G401.6 (cell line): ENCODE results near the gene EMC9.
A peak's percentile ranks its signal among the peaks of the same experiment; 100 is the strongest.
"Not testable (repeated sequence)": the region's sequence is repeated elsewhere in the genome, so short reads cannot be mapped to it uniquely, and the experiment has no call there.

Source experiments
- FAIRE-seq: peaks from 2 replicates; lab custom pipeline; 2012; peaks lifted over from hg19 to GRCh38; lab: Jason Lieb, UNC

EMC9 gene

DNA sequence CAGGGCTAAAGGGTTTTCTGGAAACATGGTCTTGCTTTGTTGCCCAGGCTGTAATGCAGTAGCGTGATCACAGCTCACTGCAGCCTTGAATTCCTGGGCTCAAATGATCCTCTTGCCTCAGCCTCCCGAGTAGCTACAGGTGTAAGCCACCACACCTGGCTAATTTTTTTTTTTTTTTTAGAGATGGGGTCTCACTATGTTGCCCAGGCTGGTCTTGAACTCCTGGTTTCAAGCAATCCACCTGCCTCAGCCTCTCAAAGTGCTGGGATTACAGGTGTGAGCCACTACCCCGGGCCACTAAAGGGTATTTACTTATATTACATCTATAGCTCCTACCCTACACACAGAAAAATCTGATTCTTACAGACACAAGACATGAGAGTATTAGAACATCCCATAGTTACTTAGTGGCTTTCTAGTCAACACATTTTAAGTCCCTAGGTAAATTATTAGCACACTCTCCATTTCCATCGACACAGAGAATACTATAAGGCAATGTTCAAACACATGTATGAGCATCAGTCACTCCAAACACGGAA, 33.0 kb downstream of the EMC9 start:
- FAIRE-seq: no peak

DNA sequence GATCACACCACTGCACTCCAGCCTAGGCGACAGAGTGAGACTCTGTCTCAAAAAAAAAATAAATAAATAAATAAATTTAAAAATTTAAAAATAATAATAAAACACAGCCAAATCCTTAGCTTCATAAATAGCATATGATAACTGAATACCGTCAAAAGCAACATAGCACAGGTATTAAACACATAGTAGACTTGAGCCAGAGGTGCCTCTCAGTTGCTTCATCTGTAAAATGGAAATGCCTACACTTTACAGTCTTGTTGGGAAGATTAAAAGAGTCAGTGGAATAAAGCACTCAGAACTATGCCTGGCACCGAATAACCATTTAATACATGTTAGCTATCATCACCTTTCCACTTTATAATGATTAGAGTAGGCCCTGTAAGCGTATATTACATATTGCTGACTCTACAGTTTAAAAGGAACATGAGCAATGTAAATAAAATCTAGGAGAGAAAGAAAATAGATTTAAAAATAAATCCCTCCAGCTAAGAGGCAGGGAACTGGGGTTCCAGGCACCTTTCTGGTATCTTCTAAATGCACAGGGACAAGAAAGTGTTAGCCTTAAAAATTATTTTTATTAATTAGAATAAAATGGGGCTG, 34.6 kb downstream of the EMC9 start:
- no peak for FAIRE-seq

DNA sequence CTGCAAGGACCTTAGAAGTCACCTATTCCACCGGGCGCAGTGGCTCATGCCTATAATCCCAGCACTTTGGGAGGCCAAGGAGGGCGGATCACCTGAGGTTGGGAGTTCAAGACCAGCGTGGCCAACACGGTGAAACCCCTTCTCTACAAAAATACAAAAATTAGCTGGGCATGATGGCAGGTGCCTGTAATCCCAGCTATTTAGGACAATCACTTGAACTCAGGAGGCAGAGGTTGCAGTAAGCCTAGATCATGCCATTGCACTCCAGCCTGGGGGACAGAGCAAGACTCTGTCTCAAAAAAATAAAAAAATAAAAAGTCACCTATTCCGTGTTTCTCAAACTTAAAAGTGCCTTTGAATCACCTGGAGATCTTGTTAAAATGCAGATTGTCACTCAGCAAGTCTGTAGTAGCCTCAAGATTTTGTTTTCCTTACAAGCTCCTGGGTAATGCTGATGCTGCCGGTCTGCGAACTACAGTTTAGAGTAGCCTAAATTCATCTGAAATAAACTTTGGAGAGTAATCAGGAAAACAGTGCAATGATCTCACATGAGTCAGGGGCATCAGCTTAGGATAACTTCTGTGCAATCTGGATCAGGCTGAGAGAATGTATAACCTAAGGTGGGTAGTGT, 35.7 kb downstream of the EMC9 start:
- not testable (repeated sequence) for FAIRE-seq

DNA sequence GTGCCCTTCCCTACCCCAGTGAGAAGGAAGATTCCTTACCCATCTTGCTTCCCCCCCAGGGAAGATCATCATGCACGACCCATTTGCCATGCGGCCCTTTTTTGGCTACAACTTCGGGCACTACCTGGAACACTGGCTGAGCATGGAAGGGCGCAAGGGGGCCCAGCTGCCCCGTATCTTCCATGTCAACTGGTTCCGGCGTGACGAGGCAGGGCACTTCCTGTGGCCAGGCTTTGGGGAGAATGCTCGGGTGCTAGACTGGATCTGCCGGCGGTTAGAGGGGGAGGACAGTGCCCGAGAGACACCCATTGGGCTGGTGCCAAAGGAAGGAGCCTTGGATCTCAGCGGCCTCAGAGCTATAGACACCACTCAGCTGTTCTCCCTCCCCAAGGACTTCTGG, 37.9 kb downstream of the EMC9 start:
- FAIRE-seq: no peak

DNA sequence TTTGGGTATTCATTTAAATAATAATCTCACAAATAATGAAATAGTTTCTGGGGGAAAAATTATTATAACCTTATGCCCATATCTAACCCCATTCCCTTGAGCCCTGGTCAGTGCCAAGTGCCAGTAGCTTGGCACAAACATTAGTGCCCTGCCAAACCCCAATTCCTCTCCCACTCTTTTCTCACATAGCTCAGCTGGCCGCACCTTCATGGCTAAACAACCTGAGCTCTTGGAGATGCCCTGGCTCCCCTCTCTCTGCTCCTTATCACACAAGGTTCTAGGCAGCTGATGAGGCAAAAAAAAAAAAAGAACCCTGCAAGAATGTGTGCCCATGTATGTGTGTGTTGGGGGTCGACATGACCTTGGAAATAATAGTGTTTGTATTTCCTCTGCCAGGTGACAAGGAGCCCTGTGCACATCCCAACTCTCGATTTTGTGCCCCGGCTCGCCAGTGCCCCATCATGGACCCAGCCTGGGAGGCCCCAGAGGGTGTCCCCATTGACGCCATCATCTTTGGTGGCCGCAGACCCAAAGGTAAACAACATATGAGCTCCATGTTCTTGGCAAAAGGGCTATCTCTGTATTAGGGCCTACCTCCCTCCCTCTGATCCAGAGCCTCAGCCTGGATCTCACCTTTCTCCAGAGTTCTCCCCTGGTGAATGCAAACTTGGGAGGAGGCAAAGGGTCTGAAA, 38.9 kb downstream of the EMC9 start:
- FAIRE-seq: no peak

DNA sequence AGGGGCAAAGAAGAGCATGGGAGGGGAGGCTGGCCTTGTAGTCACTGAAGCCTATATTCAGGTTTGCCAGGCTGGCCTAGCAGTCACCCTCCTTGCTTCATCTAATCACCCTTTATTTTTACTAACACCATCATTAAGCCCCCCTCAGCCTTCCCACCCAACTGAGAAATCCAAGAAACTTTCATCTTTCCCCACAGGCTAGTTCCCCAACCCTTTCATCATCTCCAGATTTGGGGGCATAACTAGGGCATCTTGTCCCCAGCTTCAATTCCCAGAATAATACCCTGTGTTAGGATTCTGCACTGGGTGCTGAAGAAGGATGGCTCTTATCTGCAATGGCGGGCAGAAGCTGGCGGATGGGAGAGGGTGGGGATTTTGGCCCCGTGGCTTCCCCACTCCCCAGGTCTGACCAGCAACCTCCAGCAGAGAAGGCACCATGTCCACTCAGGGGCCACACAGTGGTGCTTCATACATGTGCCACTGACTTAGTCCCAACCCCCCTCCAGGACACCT, 40.4 kb downstream of the EMC9 start:
- no peak for FAIRE-seq

DNA sequence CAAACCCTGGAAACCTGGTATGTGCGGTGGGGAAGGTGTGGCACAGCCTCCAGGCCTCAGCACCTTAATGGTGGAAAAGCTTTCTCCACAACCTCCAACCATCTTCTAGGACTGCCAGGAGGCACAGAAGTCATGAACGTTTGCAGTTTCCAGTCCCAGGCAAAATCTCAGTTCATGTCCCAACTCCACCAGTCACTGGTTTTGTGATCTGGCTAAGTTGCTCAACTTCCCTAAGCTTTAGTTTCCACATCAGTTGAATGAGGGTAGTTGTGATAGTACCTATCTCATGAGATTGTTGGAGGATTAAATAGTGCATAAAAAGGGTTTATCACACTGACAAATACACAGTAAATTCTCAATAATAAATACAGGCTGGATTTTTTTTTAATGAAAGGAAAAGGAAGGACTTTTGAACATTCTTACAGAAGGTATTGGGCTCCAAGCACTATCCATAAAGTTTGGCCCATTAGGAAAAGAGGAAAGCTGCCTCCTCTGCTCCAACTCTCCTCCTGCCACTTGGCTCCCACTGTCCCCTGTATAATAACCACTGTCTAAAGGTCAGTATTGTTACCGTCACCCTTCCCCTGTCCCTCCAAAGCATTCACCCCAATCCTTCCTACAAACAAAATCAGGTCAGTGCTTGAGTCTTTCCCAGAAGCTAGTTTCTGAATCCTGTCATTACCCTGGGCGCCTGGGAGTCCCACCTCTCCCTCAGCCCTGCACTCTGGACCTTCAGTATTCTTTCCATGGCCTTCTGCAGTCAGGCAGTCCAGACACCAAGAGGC, 41.0 kb downstream of the EMC9 start:
- no peak for FAIRE-seq

DNA sequence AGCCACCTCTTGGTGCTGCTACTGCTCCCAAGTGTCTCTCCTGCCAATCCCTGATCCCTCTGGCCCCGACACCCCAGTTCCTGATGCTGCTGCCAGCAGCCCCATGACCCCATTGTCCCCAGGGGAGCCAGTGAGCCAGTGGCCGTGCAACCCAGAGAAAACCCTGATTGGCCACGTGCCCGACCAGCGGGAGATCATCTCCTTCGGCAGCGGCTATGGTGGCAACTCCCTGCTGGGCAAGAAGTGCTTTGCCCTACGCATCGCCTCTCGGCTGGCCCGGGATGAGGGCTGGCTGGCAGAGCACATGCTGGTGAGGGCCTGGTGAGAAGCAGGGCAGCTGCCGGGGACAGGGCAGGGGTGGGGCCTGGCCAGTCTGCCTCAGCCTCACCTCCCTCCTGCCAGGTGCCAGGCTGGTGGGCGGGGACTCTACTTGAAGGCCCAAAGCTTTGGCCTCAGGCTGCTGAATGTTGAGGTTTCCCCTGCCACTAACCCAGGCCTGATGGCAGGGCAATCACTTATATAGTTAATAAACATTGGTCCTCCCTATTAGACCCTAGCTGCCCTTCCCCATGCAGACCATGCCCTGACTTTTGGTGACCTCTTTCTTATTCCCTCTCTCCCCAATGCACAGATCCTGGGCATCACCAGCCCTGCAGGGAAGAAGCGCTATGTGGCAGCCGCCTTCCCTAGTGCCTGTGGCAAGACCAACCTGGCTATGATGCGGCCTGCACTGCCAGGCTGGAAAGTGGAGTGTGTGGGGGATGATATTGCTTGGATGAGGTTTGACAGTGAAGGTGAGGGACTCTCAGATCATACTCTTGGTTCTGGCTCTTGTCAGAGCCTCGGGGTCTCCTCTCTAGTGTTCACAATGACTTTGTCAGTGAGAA, 42.2 kb downstream of the EMC9 start:
- FAIRE-seq: no peak

DNA sequence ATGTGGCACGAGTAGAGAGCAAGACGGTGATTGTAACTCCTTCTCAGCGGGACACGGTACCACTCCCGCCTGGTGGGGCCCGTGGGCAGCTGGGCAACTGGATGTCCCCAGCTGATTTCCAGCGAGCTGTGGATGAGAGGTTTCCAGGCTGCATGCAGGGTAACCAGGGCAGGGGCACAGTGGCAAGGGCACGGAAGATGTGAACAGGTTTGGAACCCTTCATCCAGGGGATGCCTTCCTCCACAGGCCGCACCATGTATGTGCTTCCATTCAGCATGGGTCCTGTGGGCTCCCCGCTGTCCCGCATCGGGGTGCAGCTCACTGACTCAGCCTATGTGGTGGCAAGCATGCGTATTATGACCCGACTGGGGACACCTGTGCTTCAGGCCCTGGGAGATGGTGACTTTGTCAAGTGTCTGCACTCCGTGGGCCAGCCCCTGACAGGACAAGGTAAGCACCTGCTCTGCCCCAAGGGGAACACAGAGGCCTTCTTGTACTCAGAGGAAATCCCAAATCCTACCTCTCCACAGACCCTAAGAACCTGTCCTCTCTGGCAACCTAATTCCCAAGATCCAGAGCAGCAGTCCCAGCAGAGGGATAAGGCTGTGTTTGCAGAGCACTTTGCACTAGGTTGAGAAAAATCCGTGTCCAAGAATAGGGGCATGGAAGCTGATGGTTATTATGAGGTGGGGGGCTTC, 43.0 kb downstream of the EMC9 start:
- FAIRE-seq: no peak

DNA sequence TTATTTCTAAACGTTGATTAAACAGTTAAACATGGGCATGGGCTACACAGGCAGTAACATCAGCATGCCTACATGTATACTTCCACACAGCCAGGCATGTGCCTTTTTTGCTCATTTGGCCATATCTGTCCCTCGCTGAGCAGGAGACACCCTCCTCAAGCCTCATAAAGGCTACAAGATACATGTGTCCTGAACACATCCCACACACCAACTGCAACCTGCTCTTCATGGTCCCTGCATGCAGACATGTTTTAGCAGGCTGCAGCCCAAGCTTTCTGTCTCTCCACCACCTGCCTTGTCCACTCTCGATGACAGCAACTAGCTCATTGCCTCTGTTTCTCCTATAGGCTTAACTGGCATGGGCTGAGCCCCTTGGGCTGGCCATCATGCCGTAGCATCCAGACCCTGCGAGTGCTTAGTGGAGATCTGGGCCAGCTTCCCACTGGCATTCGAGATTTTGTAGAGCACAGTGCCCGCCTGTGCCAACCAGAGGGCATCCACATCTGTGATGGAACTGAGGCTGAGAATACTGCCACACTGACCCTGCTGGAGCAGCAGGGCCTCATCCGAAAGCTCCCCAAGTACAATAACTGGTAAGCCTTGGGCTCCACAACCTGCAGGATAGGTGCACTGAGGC, 44.7 kb downstream of the EMC9 start:
- FAIRE-seq: no peak

DNA sequence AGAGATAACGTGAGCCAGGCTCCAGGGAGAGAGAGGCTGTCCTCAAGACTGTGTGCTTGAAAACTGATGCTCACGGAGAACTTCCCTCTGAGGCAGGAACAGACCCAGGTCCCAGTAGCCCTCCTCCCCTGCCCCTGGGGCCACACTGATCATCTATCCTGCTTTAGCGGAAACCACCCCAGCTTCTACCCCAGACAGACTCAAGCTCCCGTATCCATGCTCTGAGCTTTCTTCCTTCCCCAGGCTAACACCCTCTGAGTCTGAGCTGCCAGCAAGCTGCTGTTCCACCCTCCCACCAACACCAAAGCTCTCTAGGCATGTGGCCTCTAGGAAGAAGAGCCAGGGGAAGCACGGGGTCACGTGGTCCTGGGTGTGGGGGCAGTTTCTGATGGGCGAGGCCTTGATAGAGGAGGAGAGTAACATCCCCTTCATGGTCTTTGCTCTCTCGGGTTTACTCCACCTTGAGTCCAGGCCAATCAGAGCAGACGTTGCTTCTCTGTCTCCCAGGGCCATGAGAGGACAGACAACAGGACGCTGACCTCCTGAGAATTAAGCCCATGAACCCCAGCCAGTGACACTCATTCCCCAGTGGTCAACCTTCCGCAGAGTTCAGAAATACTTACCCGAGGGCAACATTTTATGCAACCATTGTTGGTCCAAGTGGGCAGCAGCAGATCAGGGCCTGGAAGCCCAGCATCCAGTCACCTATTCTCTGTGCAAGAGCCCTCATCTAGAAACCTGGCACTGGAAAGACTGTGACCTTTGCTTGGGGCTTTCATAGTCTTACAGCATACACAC, 45.9 kb downstream of the EMC9 start:
- FAIRE-seq: no peak

DNA sequence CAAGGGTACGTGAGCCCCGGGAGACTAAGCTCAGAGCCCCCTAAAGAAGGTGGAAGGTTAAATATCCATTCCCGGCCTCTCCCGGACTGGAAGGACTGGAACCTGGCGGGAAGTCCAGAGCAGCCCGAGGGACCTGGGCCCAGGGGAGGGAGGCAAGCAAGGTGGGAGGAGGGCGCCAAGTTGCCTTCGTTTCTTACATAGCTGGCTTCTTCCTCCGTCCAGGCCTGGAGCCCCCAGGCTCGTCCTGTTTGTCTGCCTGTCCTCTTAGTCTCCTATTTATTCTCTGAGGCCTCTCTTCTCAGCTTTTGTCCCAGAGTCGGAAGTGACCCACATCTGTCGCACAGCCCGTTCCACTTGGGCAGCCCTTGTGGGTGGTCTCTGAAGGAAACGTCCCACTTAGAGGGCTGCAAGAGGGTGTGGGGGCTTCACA, 46.5 kb downstream of the EMC9 start:
- FAIRE-seq: no peak

DNA sequence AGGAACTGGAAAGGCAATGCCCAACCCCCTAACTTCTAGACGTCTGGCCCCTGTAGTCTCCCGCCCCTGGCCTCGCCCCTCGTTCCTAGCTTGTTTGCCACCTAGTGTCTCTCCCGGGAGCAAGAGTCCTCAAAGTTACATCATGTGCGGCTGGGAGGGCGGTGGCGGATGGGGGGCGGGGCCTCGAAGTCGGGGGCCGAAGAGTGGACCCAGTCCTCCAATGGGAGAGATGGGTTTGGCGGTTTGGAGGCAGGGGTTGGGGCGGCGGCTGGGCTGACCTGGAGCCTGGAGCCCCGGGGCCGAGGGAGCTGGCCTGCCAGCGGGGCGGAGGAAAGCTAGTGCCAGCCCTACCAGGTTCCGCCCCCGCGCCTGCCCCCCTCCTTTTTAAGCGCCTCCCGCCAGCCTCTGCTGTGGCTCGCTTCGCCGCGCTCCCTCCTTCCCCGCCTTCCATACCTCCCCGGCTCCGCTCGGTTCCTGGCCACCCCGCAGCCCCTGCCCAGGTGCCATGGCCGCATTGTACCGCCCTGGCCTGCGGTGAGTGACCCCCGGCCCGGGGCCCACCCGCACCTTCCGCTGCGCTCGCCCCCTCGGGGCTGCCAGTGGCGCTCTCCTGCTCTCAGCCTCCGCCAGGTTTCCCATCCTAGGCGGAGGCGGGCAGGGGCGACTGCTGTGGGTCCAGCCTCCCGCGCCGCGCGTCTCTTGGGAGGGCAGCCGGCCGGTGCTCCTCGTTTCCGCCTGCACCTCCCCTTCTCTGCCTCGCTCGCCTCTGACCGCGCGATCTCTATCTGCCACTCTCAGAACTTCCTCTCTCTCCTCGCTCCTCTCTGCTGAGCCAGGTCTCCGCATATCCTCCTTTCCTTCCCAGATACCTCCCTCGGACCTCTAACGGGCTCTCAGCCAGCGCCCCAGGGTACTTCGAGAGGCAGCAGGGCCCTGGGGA, 47.2 kb downstream of the EMC9 start, which contains the start of gene PCK2:
TSS of gene PCK2 (plus strand) at position 411 of the 940 bp plus-strand sequence. CDS start at position 506, 95 bp downstream.
- FAIRE-seq: peak; percentile 89

DNA sequence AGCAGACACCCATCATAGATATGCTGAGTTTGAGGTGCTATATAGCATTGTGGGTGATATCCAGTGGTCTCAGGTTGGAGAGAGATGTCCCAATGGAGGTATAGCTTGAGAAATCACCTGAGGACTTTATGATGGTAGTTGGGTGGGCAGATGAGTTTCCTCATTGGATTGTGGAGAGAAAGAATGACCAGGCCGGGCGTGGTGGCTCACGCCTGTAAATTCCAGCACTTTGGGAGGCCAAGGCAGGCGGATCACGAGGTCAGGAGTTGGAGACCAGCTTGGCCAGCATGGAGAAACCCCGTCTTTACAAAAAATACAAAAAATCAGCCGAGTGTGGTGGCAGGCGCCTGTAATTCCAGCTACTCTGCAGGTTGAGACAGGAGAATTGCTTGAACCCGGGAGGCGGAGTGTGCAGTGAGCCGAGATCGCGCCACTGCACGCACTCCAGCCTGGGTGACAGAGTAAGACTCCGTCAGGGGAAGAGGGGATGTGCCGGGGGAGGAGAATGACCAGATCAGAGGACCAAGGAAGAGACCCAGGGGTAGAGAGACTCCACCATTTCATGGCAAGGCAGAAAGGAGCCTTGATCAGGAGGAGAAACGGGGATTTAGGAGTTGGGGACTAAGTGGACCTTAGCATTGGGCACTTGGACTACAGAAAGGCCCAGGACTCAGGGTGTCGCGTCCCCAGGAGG, 48.0 kb downstream of the EMC9 start:
- FAIRE-seq: no peak

DNA sequence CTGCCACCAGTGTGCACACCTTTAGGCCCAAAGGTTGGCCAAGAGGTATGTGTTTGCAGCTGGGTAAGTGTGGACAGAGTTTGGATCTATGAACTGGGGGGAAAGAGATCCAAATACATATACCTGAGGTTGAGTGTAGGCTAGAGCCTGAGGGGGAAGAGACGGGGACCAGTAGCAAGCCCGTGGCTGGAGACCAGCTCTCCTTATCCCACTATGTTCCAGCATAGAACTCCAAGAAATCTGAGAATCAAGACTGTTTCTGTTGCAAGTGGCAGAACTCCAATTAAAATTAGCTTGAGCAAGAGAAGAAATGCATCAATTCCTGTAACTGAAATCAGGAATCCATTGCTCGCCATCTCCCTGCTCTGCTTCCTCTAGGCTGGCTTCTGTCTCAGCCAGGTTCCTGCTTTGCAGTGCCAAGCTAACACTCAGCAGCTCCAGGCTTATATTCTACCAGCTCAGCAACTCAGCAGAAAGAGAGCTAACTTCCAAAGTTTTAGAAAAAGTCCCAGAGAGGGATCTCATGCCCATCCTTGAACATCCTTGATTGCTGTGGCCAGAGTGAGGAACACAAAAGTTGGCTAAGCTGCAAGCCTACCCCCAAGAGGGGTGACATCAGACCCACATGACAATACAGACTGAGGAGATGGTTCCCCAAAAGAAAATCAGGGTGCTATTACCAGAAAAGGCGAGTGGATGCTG, 48.7 kb downstream of the EMC9 start:
- no peak for FAIRE-seq

DNA sequence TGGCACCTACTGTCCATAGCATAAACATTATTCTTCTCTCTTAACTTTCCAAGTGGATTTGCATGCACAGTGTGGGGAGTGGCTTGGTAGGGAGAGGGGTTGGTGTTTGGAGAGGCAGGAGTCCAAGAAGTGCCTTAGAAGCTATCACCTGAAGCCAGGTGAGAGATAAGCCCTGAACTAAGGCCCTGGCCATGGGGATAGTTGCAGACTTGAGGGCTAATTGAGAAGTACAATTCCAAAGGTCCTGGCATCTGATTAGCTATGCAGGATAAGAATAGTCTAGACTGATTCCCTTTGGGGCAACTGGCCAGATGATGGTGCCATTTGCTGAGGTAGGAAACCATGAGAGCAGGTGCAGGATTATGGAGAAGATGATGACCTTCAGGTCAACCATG, 49.3 kb downstream of the EMC9 start:
- FAIRE-seq: no peak

DNA sequence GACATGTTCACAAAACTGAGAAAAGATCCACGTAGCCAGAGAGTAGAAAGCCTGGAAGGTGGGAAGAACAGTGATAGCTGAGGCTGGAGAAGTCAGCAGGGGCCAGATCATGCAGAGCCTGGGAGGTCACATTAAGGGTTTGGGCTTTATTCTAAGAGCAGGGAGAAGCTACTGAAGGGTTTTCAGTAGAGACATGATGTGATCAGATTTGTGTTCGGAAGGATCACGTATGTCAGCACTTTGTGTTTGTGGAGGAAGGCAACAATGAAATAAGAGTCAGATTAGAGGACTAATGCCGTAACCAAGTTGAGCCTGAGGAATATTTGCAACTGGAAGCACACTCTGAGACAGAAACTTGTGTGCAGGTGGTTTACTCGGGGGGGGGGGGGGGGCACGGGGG, 51.5 kb downstream of the EMC9 start:
- FAIRE-seq: no peak
